ENCODE measurements around the gene SLC9A9. TPM values are rescaled to one million over a fixed set of nuclear protein-coding genes. Genes with fewer than 3 reads are reported as not detected.

Gene SLC9A9
- total RNA-seq, 4 donors from 2014 or later: 12.8 to 63.8 (median 33.3) TPM

- peaks cover 0 to 7% of the 10 kb centered on the region in 2 donors for H3K4me1 ChIP-seq
- peak overlapping the region in 1 of 2 donors; percentile 27 for H3K27ac ChIP-seq
- H3K4me3 ChIP-seq: no peak overlapping the region
- DNase-seq: peak in 1 of 2 donors; percentile 50
- no peaks in the 10 kb centered on the region for H3K27me3 ChIP-seq
- H3K36me3 ChIP-seq: no peaks in the 10 kb centered on the region
- TF ChIP-seq POLR2A (IDR thresholded peaks at IDR 0.05) (no peak), CTCF (IDR thresholded peaks at IDR 0.05) (no peak)
- intact Hi-C loops (cut with DNase I; ENCODE audit: low total_unique reads): no loop called here
- H3K9me3 ChIP-seq: no peaks in the 10 kb centered on the region
Measured at GRCh38 chr3:143536817-143537535, 311.3 kb downstream of the SLC9A9 start.

GRCh38 chr3:143535994-143536784, 312.1 kb downstream of the SLC9A9 start:
- Histone ChIP-seq H3K4me3 (no peak overlapping the region), H3K4me1 (peaks cover 0 to 7% of the 10 kb centered on the region in 2 donors), H3K9me3 (no peaks in the 10 kb centered on the region), H3K27me3 (no peaks in the 10 kb centered on the region), H3K27ac (peak overlapping the region in 1 of 2 donors; percentile 12), H3K36me3 (no peaks in the 10 kb centered on the region)
- intact Hi-C loops (cut with DNase I; ENCODE audit: low total_unique reads): no loop called here
- DNase-seq: no peak
- TF ChIP-seq POLR2A (IDR thresholded peaks at IDR 0.05): no peak
- no peak for TF ChIP-seq CTCF (IDR thresholded peaks at IDR 0.05)

- Histone ChIP-seq H3K27me3 (no peaks in the 10 kb centered on the region), H3K4me1 (peaks cover 0 to 7% of the 10 kb centered on the region in 2 donors), H3K4me3 (no peak overlapping the region), H3K27ac (no peak overlapping the region), H3K9me3 (no peaks in the 10 kb centered on the region), H3K36me3 (no peaks in the 10 kb centered on the region)
- no peak for DNase-seq
- no peak for TF ChIP-seq CTCF (IDR thresholded peaks at IDR 0.05)
- intact Hi-C loops (cut with DNase I; ENCODE audit: low total_unique reads): no loop called here
Measured at GRCh38 chr3:143533391-143533790, 314.9 kb downstream of the SLC9A9 start.

GRCh38 chr3:143532091-143532490, 316.2 kb downstream of the SLC9A9 start:
- H3K36me3 ChIP-seq: no peaks in the 10 kb centered on the region
- intact Hi-C loops (cut with DNase I; ENCODE audit: low total_unique reads): no loop called here
- no peaks in the 10 kb centered on the region for H3K27me3 ChIP-seq
- no peaks in the 10 kb centered on the region for H3K9me3 ChIP-seq
- H3K27ac ChIP-seq: no peak overlapping the region
- DNase-seq: no peak
- H3K4me3 ChIP-seq: no peak overlapping the region
- peaks cover 0 to under 1% of the 10 kb centered on the region in 2 donors for H3K4me1 ChIP-seq
- no peak for TF ChIP-seq POLR2A (IDR thresholded peaks at IDR 0.05)
- no peak for TF ChIP-seq CTCF (IDR thresholded peaks at IDR 0.05)

- Histone ChIP-seq H3K4me1 (no peaks in the 10 kb centered on the region), H3K27me3 (no peaks in the 10 kb centered on the region), H3K36me3 (no peaks in the 10 kb centered on the region), H3K9me3 (no peaks in the 10 kb centered on the region), H3K27ac (no peak overlapping the region), H3K4me3 (no peak overlapping the region)
- DNase-seq: no peak
- TF ChIP-seq CTCF (IDR thresholded peaks at IDR 0.05): no peak
- TF ChIP-seq POLR2A (IDR thresholded peaks at IDR 0.05): no peak
- intact Hi-C loops (cut with DNase I; ENCODE audit: low total_unique reads): no loop called here
Measured at GRCh38 chr3:143531101-143531500, 317.2 kb downstream of the SLC9A9 start.

All from uterus (tissue), 4 donors.